Astrocyte of the spinal cord (primary cell): ENCODE measurements around the gene TMX1.

Experiments
- DNase-seq: peaks from one replicate; pipeline ENCODE4 v3.0.0; 2011; ENCODE audit warnings: low read depth, low spot score
- H3K4me3 ChIP-seq: 2 replicates; pipeline ENCODE4 v1.5.1; 2011; ENCODE audit warnings: low read depth, mild to moderate bottlenecking, low read length, moderate library complexity
- CTCF ChIP-seq: IDR thresholded peaks from 2 replicates; pipeline ENCODE4 v1.5.1; 2012; ENCODE audit warnings: low read depth, mild to moderate bottlenecking, low read length, inconsistent platforms
- in situ Hi-C: cut with HindIII; loops from 2 replicates; pipeline ENCODE4 v1.10.0; 2017; ENCODE audit warnings: low sequenced_read_pairs

TMX1 gene

GRCh38 chr14:51207621-51208020 is 32.4 kb upstream of the TMX1 start:
- in situ Hi-C loops, result no loop called here
- DNase-seq, result no peak

GRCh38 chr14:51208982-51209381 is 31.1 kb upstream of the TMX1 start:
- TF ChIP-seq CTCF, result no peak
- no peak for DNase-seq
- in situ Hi-C loops, result no loop called here
- no peak overlapping the region for H3K4me3 ChIP-seq

More at GRCh38 chr14:51207621-51208020, 32.4 kb upstream of the TMX1 start:
- TF ChIP-seq CTCF, result no peak
- no peak overlapping the region for H3K4me3 ChIP-seq

GRCh38 chr14:51209457-51209856 is 30.6 kb upstream of the TMX1 start:
- no peak for TF ChIP-seq CTCF
- H3K4me3 ChIP-seq, result no peak overlapping the region
- in situ Hi-C loops, result no loop called here
- no peak for DNase-seq

- TF ChIP-seq CTCF, result no peak
- no peak for DNase-seq
- in situ Hi-C loops, result no loop called here
- no peak overlapping the region for H3K4me3 ChIP-seq
Observed at GRCh38 chr14:51210594-51210993, 29.5 kb upstream of the TMX1 start.

GRCh38 chr14:51211149-51211548 is 28.9 kb upstream of the TMX1 start:
- H3K4me3 ChIP-seq, result no peak overlapping the region
- TF ChIP-seq CTCF, result no peak
- DNase-seq, result peak; percentile 61
- in situ Hi-C loops, result no loop called here

GRCh38 chr14:51216602-51217001 is 23.4 kb upstream of the TMX1 start:
- no peak for DNase-seq
- in situ Hi-C loops, result no loop called here
- TF ChIP-seq CTCF, result no peak
- H3K4me3 ChIP-seq, result no peak overlapping the region
